GM23338 (cell line): Measurements from ENCODE around the gene PSORS1C2. TPM values are rescaled to one million over a fixed set of nuclear protein-coding genes. Genes with fewer than 3 reads are reported as not detected.

ENCODE experiments used
- ATAC-seq: fragments of 200-7000 bp; cut with Tn5 transposase; 3 replicates; pipeline ENCODE4 v1.9.1; 2020
- DNase-seq: peaks from one replicate; pipeline ENCODE4 v3.0.0-alpha.2; 2015; ENCODE audit warnings: low spot score
- H2AFZ ChIP-seq: fragments of 200-600 bp; sonication (generic); 2 replicates; pipeline ENCODE4 v1.8.0; 2016; ENCODE audit warnings: antibody characterized with exemption, mild to moderate bottlenecking, moderate library complexity
- H3F3A ChIP-seq: fragments of 200-600 bp; sonication (generic); replicated peaks from 2 replicates; pipeline ENCODE4 v1.8.0; 2017; ENCODE audit warnings: antibody characterized with exemption, mixed run types, low read depth
- H3K27ac ChIP-seq: fragments of 200-600 bp; sonication (generic); 2 replicates; pipeline ENCODE4 v1.6.1; 2016; ENCODE audit warnings: low read depth
- H3K27me3 ChIP-seq: fragments of 200-600 bp; sonication (generic); 2 replicates; pipeline ENCODE4 v1.8.0; 2016; ENCODE audit warnings: mild to moderate bottlenecking, mixed run types, moderate library complexity; ENCODE audit not compliant: insufficient read depth
- H3K36me3 ChIP-seq: fragments of 200-600 bp; sonication (generic); 2 replicates; pipeline ENCODE4 v1.8.0; 2016; ENCODE audit warnings: mild to moderate bottlenecking; ENCODE audit not compliant: insufficient read depth
- H3K4me1 ChIP-seq: fragments of 200-600 bp; sonication (generic); 2 replicates; pipeline ENCODE4 v1.8.0; 2016; ENCODE audit warnings: mild to moderate bottlenecking, moderate library complexity; ENCODE audit not compliant: insufficient read depth
- H3K4me2 ChIP-seq: fragments of 200-600 bp; sonication (generic); 2 replicates; pipeline ENCODE4 v1.7.1; 2017; ENCODE audit warnings: mixed run types
- H3K4me3 ChIP-seq: fragments of 200-600 bp; sonication (generic); 2 replicates; pipeline ENCODE4 v1.6.1; 2016; ENCODE audit warnings: mixed run types
- H3K79me2 ChIP-seq: fragments of 200-600 bp; sonication (generic); replicated peaks from 2 replicates; pipeline ENCODE4 v1.8.0; 2017; ENCODE audit warnings: mild to moderate bottlenecking; ENCODE audit not compliant: insufficient read depth
- H3K9me2 ChIP-seq: fragments of 200-600 bp; sonication (generic); 2 replicates; pipeline ENCODE4 v1.8.0; 2017; ENCODE audit not compliant: insufficient read depth
- H4K20me1 ChIP-seq: fragments of 200-600 bp; sonication (generic); replicated peaks from 2 replicates; pipeline ENCODE4 v1.8.0; 2017; ENCODE audit warnings: mild to moderate bottlenecking; ENCODE audit not compliant: insufficient read depth
- H3K27ac Mint-ChIP-seq: 2 replicates; pipeline ENCODE4 v1.8.0; 2020; ENCODE audit warnings: inconsistent platforms, mild to moderate bottlenecking, moderate library complexity, mixed read lengths
- H3K27me3 Mint-ChIP-seq: 3 replicates; pipeline ENCODE4 v1.8.0; 2022; ENCODE audit warnings: low read depth, mild to moderate bottlenecking, moderate library complexity, mixed read lengths, inconsistent platforms; ENCODE audit not compliant: insufficient read depth, poor library complexity
- H3K36me3 Mint-ChIP-seq: 3 replicates; pipeline ENCODE4 v1.8.0; 2021; ENCODE audit warnings: low read depth, mild to moderate bottlenecking, inconsistent platforms, moderate library complexity, mixed read lengths
- H3K4me1 Mint-ChIP-seq: 3 replicates; pipeline ENCODE4 v1.8.0; 2020; ENCODE audit warnings: mild to moderate bottlenecking, inconsistent platforms, mixed read lengths
- H3K4me3 Mint-ChIP-seq: 3 replicates; pipeline ENCODE4 v1.8.0; 2021; ENCODE audit warnings: moderate library complexity, mild to moderate bottlenecking, inconsistent platforms, mixed read lengths
- H3K9me3 Mint-ChIP-seq: 3 replicates; pipeline ENCODE4 v1.8.0; 2020; ENCODE audit warnings: moderate library complexity, mild to moderate bottlenecking, inconsistent platforms, mixed read lengths
- CTCF ChIP-seq, 2 experiments: fragments of 200-600 bp in 1 of 2; sonication (generic) in 1 of 2; conservative IDR thresholded peaks; 2 replicates each; pipeline versions ENCODE4 v1.5.1 to v1.6.1; 2016 to 2017; ENCODE audit warnings: antibody characterized with exemption in 2 of 2, low read depth in 2 of 2, mild to moderate bottlenecking in 2 of 2, moderate library complexity in 1 of 2
- ETS1 ChIP-seq: IDR thresholded peaks from 2 replicates; pipeline ENCODE4 v1.6.1; 2016; ENCODE audit warnings: antibody characterized with exemption
- EZH2 ChIP-seq: fragments of 200-600 bp; sonication (generic); IDR thresholded peaks from one replicate; pipeline ENCODE4 v1.8.0; 2017; ENCODE audit warnings: antibody characterized with exemption, mild to moderate bottlenecking, low read depth; ENCODE audit not compliant: unreplicated experiment
- EZH2phosphoT487 ChIP-seq: fragments of 200-600 bp; sonication (generic); IDR thresholded peaks from one replicate; pipeline ENCODE4 v1.8.1; 2018; ENCODE audit warnings: antibody characterized with exemption; ENCODE audit not compliant: unreplicated experiment
- NANOG ChIP-seq: IDR thresholded peaks from 2 replicates; pipeline ENCODE4 v1.6.1; 2016; ENCODE audit warnings: antibody characterized with exemption, borderline replicate concordance
- POLR2AphosphoS5 ChIP-seq: IDR thresholded peaks from 2 replicates; pipeline ENCODE4 v1.6.1; 2016; ENCODE audit warnings: antibody characterized with exemption, low read depth
- REST ChIP-seq: IDR thresholded peaks from one replicate; pipeline ENCODE4 v1.6.1; 2018; ENCODE audit warnings: antibody characterized with exemption; ENCODE audit not compliant: unreplicated experiment
- STAT1 ChIP-seq: IDR thresholded peaks from one replicate; pipeline ENCODE4 v1.6.1; 2016; ENCODE audit warnings: antibody characterized with exemption; ENCODE audit not compliant: unreplicated experiment
- ZNF114 ChIP-seq: fragments of 250-450 bp; sonication (Bioruptor Pico); IDR thresholded peaks from 2 replicates; pipeline ENCODE4 v1.5.0; 2020; ENCODE audit warnings: mild to moderate bottlenecking, moderate library complexity
- ZNF331 ChIP-seq: fragments of 250-450 bp; sonication (Bioruptor Pico); IDR thresholded peaks from 2 replicates; pipeline ENCODE4 v1.5.0; 2020; ENCODE audit warnings: low read depth, mild to moderate bottlenecking, moderate library complexity
- polyA plus RNA-seq: library from polyadenylated mRNA; unstranded; fragments of >200 nt; fragmentation: Nextera tagmentation; extraction: Ambion mirVana; gene quantifications from 2 replicates; pipeline ENCODE4 v1.2.1, GENCODE V29; 2016
- total RNA-seq: library from RNA; depleted of rRNA; stranded (reverse); fragments of >200 nt; shearing (Covaris generic); gene quantifications from 2 replicates; pipeline ENCODE4 v1.2.3, GENCODE V29; 2014

Gene PSORS1C2
- total and polyA plus RNA-seq, 2 experiments from 2014 or later, result 0.47 TPM; not detected in 1

- Mint-ChIP-seq H3K4me1 (peaks cover 39% of the 10 kb centered on the region), H3K9me3 (no peaks in the 10 kb centered on the region; the same call in 2 of the 3 replicates), H3K36me3 (no peaks in the 10 kb centered on the region; the same call in 2 of the 3 replicates), H3K27ac (no peak overlapping the region; the same call in 1 of the 2 replicates), H3K4me3 (no peak overlapping the region), H3K27me3 (peaks cover 16% of the 10 kb centered on the region)
- ATAC-seq (peak; percentile 70), DNase-seq (peak; percentile 47)
- peak overlapping the region; percentile 27; the same call in 1 of the 2 replicates for H3K4me2 ChIP-seq
- no peaks in the 10 kb centered on the region for H3F3A ChIP-seq
- peaks cover 7% of the 10 kb centered on the region; the same call in 1 of the 2 replicates for H3K9me2 ChIP-seq
- no peaks in the 10 kb centered on the region for H3K36me3 ChIP-seq
- H3K27ac ChIP-seq, result no peak overlapping the region
- no peaks in the 10 kb centered on the region for H4K20me1 ChIP-seq
- no peaks in the 10 kb centered on the region for H3K27me3 ChIP-seq
- H3K4me1 ChIP-seq, result peaks cover 16% of the 10 kb centered on the region
- no peak overlapping the region; the same call in 1 of the 2 replicates for H2AFZ ChIP-seq
- H3K4me3 ChIP-seq, result no peak overlapping the region
- no peaks in the 10 kb centered on the region for H3K79me2 ChIP-seq
- TF ChIP-seq CTCF (conservative IDR thresholded peaks at IDR 0.05; ENCODE audit: low read depth in 2 of 2) (peak; percentile 20 to 24; a peak in 3 of 4 replicates), REST (no peak)
Measured at GRCh38 chr6:31110825-31111582, 27.9 kb downstream of the PSORS1C2 start.

GRCh38 chr6:31107052-31107451 is 31.8 kb downstream of the PSORS1C2 start:
- H3K79me2 ChIP-seq, result no peaks in the 10 kb centered on the region
- Mint-ChIP-seq H3K27me3 (peaks cover 17% of the 10 kb centered on the region), H3K9me3 (no peaks in the 10 kb centered on the region), H3K27ac (no peak overlapping the region), H3K4me3 (no peak overlapping the region), H3K4me1 (peaks cover 18% of the 10 kb centered on the region), H3K36me3 (no peaks in the 10 kb centered on the region)
- H3K36me3 ChIP-seq, result no peaks in the 10 kb centered on the region
- H4K20me1 ChIP-seq, result no peaks in the 10 kb centered on the region
- no peak overlapping the region for H3K4me2 ChIP-seq
- no peak overlapping the region for H3K27ac ChIP-seq
- H3F3A ChIP-seq, result 0 out of 2 replicates have a peak, but pooled peaks cover under 1% of the 10 kb centered on the region
- peaks cover 10% of the 10 kb centered on the region for H3K4me1 ChIP-seq
- DNase-seq (no peak), ATAC-seq (no peak)
- no peak overlapping the region for H3K4me3 ChIP-seq
- H3K27me3 ChIP-seq, result no peaks in the 10 kb centered on the region
- H3K9me2 ChIP-seq, result no peaks in the 10 kb centered on the region
- no peak overlapping the region for H2AFZ ChIP-seq
- no peak for TF ChIP-seq ETS1
- TF ChIP-seq ZNF331, result no peak
- TF ChIP-seq ZNF114 (CRISPR knock-in tag), result no peak
- TF ChIP-seq NANOG, result no peak
- no peak for TF ChIP-seq EZH2
- TF ChIP-seq EZH2phosphoT487, result no peak
- no peak for TF ChIP-seq POLR2AphosphoS5
- TF ChIP-seq STAT1, result no peak
